Right lobe of liver (tissue), 4 donors: Measurements from ENCODE around the gene EIF3L.

Experiments used
- CTCF ChIP-seq, 4 donors: fragments of 200-600 bp in 3 of 4; fragments of 450-650 bp in 1 of 4; IDR thresholded peaks; one replicate each; pipeline versions ENCODE4 v1.5.1 to v1.8.0; 2016 to 2022; ENCODE audit warnings: antibody characterized with exemption in 4 of 4, mild to moderate bottlenecking in 2 of 4
- POLR2A ChIP-seq: fragments of 450-650 bp; IDR thresholded peaks from one replicate; pipeline ENCODE4 v1.6.1; 2017; ENCODE audit warnings: antibody characterized with exemption, mild to moderate bottlenecking
- donor health status: DM: no; HTN: no; CAD: no.
- donor health status: DM: no; HTN: no; CAD: no.
- donor health status: DM: no; HTN: yes; CAD: no.

GRCh38 chr22:37925767-37926166 is 76.5 kb downstream of the EIF3L start:
- TF ChIP-seq POLR2A (no peak), CTCF (IDR thresholded peaks at IDR 0.05) (no peak)
